ENCODE data around the gene DSCAM.
"Not testable (repeated sequence)": the region's sequence is repeated elsewhere in the genome, so short reads cannot be mapped to it uniquely, and the experiment has no call there.

DNA sequence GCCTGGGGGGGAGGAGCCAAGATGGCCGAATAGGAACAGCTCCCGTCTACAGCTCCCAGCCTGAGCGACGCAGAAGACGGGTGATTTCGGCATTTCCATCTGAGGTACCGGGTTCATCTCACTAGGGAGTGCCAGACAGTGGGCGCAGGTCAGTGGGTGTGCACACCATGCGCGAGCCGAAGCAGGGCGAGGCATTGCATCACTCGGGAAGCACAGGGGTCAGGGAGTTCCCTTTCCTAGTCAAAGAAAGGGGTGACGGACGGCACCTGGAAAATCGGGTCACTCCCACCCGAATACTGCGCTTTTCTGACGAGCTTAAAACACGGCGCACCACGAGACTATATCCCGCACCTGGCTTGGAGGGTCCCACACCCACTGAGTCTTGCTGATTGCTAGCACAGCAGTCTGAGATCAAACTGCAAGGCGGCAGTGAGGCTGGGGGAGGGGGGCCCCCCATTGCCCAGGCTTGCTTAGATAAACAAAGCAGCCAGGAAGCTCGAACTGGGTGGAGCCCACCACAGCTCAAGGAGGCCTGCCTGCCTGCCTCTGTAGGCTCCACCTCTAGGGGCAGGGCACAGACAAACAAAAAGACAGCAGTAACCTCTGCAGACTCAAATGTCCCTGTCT, 813.7 kb downstream of the DSCAM start:
- TF ChIP-seq, protein P1, sequence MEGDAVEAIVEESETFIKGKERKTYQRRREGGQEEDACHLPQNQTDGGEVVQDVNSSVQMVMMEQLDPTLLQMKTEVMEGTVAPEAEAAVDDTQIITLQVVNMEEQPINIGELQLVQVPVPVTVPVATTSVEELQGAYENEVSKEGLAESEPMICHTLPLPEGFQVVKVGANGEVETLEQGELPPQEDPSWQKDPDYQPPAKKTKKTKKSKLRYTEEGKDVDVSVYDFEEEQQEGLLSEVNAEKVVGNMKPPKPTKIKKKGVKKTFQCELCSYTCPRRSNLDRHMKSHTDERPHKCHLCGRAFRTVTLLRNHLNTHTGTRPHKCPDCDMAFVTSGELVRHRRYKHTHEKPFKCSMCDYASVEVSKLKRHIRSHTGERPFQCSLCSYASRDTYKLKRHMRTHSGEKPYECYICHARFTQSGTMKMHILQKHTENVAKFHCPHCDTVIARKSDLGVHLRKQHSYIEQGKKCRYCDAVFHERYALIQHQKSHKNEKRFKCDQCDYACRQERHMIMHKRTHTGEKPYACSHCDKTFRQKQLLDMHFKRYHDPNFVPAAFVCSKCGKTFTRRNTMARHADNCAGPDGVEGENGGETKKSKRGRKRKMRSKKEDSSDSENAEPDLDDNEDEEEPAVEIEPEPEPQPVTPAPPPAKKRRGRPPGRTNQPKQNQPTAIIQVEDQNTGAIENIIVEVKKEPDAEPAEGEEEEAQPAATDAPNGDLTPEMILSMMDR (IDR thresholded peaks at IDR 0.05), result not testable (repeated sequence)
- not testable (repeated sequence) for TF ChIP-seq POLR2A (IDR thresholded peaks at IDR 0.05)
